ENCODE data around the gene SRP14.

DNA sequence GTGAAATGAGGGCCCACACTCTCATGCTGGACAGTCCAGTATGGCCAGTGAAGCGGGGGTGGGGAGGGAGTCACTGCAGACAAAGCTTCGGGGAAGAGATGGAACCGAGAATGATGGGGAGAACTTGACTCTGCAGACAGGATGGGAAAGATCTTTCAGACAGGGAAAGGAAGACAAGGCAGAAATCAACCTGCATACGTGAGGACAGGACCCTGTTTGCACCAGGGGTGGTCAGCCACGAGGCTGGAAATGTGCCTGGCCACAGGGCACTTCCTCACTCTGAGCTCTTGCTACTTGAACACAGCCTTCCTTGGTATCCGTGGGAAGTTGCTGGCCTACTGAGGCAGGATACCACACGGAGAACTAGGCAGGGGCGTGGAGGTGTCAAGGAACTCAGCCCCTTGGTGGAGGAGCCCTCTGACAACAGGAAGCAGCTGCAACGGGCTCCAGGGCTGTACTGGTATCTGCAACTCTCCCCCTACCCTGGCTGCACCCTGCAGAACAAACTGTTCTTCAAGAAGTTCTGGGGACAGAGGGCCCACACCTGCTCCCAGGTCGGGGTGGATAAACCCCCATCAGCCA is 9.3 kb upstream of the SRP14 start:
- TF ChIP-seq, protein P1, sequence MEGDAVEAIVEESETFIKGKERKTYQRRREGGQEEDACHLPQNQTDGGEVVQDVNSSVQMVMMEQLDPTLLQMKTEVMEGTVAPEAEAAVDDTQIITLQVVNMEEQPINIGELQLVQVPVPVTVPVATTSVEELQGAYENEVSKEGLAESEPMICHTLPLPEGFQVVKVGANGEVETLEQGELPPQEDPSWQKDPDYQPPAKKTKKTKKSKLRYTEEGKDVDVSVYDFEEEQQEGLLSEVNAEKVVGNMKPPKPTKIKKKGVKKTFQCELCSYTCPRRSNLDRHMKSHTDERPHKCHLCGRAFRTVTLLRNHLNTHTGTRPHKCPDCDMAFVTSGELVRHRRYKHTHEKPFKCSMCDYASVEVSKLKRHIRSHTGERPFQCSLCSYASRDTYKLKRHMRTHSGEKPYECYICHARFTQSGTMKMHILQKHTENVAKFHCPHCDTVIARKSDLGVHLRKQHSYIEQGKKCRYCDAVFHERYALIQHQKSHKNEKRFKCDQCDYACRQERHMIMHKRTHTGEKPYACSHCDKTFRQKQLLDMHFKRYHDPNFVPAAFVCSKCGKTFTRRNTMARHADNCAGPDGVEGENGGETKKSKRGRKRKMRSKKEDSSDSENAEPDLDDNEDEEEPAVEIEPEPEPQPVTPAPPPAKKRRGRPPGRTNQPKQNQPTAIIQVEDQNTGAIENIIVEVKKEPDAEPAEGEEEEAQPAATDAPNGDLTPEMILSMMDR (IDR thresholded peaks at IDR 0.05), result no peak
- TF ChIP-seq POLR2A (IDR thresholded peaks at IDR 0.05), result peak in 1 of 4 donors; percentile 33
